SU-DHL-6 (cell line): ENCODE data around the gene NECAB2.

ENCODE experiments used
- H2AFZ ChIP-seq: fragments of 200-600 bp; sonication (generic); 2 replicates; pipeline ENCODE4 v1.6.1; 2014; ENCODE audit warnings: low read depth, mild to moderate bottlenecking, moderate library complexity, mixed read lengths, antibody characterized with exemption, low read length; ENCODE audit not compliant: severe bottlenecking
- H3F3A ChIP-seq: fragments of 200-600 bp; shearing (Covaris generic); 2 replicates; pipeline ENCODE4 v1.6.0; 2016; ENCODE audit warnings: antibody characterized with exemption, mild to moderate bottlenecking; ENCODE audit not compliant: insufficient read depth
- H3K27ac ChIP-seq: fragments of 200-600 bp; sonication (generic); 2 replicates; pipeline ENCODE4 v1.5.1; 2016; ENCODE audit warnings: low read depth, mild to moderate bottlenecking, low read length, moderate library complexity, mixed read lengths
- H3K27me3 ChIP-seq: fragments of 200-600 bp; sonication (generic), shearing (Covaris generic); 2 replicates; pipeline ENCODE4 v1.6.0; 2014; ENCODE audit warnings: mild to moderate bottlenecking, low read length
- H3K36me3 ChIP-seq: fragments of 200-600 bp; sonication (generic); 2 replicates; pipeline ENCODE4 v1.6.1; 2014; ENCODE audit warnings: mild to moderate bottlenecking, low read length, mixed read lengths
- H3K4me2 ChIP-seq: fragments of 300-600, 200-600 bp; shearing (Covaris generic), sonication (generic); 2 replicates; pipeline ENCODE4 v1.6.0; 2014; ENCODE audit warnings: low read length, low read depth, mild to moderate bottlenecking; ENCODE audit not compliant: poor library complexity, severe bottlenecking
- H3K4me3 ChIP-seq: fragments of 200-600 bp; sonication (generic); 2 replicates; pipeline ENCODE4 v1.5.1; 2014; ENCODE audit warnings: antibody characterized with exemption, low read length, mild to moderate bottlenecking, mixed read lengths; ENCODE audit not compliant: insufficient read depth, poor library complexity, severe bottlenecking
- H3K79me2 ChIP-seq: fragments of 200-600 bp; sonication (generic); 2 replicates; pipeline ENCODE4 v1.6.1; 2014; ENCODE audit warnings: mild to moderate bottlenecking, low read length, moderate library complexity; ENCODE audit not compliant: insufficient read depth
- H3K9ac ChIP-seq: fragments of 200-600 bp; sonication (generic); 2 replicates; pipeline ENCODE4 v1.7.0; 2014; ENCODE audit warnings: mild to moderate bottlenecking, low read length
- H3K9me2 ChIP-seq: fragments of 200-600 bp; sonication (generic); replicated peaks from 2 replicates; pipeline ENCODE4 v1.6.1; 2014; ENCODE audit warnings: low read length; ENCODE audit not compliant: insufficient read depth
- H3K9me3 ChIP-seq: fragments of 200-600 bp; sonication (generic); 2 replicates; pipeline ENCODE4 v1.6.1; 2014; ENCODE audit warnings: low read length, mixed read lengths; ENCODE audit not compliant: insufficient read depth
- H4K20me1 ChIP-seq: fragments of 200-600 bp; sonication (generic); 2 replicates; pipeline ENCODE4 v1.6.1; 2014; ENCODE audit warnings: low read depth, mild to moderate bottlenecking, antibody characterized with exemption, low read length, moderate library complexity, mixed read lengths
- CTCF ChIP-seq: fragments of 200-600 bp; sonication (generic); IDR thresholded peaks from one replicate; pipeline ENCODE4 v1.5.1; 2017; ENCODE audit warnings: antibody characterized with exemption, mild to moderate bottlenecking, low read length, moderate library complexity; ENCODE audit not compliant: insufficient read depth, poor library complexity, severe bottlenecking
- EZH2phosphoT487 ChIP-seq: fragments of 200-600 bp; sonication (generic), shearing (Covaris generic); conservative IDR thresholded peaks from 2 replicates; pipeline ENCODE4 v1.6.1; 2018; ENCODE audit warnings: mild to moderate bottlenecking, antibody characterized with exemption, low read length, moderate library complexity, mixed read lengths

The NECAB2 gene

GRCh38 chr16:84047206-84047605 is 79.2 kb downstream of the NECAB2 start:
- Histone ChIP-seq H3K36me3 (no peaks in the 10 kb centered on the region), H3K27me3 (no peaks in the 10 kb centered on the region), H3K27ac (no peak overlapping the region), H3K79me2 (no peaks in the 10 kb centered on the region), H3F3A (no peaks in the 10 kb centered on the region), H4K20me1 (no peaks in the 10 kb centered on the region), H3K9ac (no peak overlapping the region), H3K9me3 (no peaks in the 10 kb centered on the region), H3K4me2 (no peak overlapping the region), H3K4me3 (no peak overlapping the region), H2AFZ (no peak overlapping the region), H3K9me2 (no peaks in the 10 kb centered on the region)
- TF ChIP-seq CTCF (no peak), EZH2phosphoT487 (no peak)

GRCh38 chr16:84047626-84048025 is 79.6 kb downstream of the NECAB2 start:
- no peak overlapping the region for H3K4me2 ChIP-seq
- H3K9me2 ChIP-seq, result no peaks in the 10 kb centered on the region
- no peaks in the 10 kb centered on the region for H3K79me2 ChIP-seq
- H3K4me3 ChIP-seq, result no peak overlapping the region
- no peaks in the 10 kb centered on the region for H4K20me1 ChIP-seq
- no peaks in the 10 kb centered on the region for H3K27me3 ChIP-seq
- H2AFZ ChIP-seq, result no peak overlapping the region
- no peaks in the 10 kb centered on the region for H3K36me3 ChIP-seq
- no peaks in the 10 kb centered on the region for H3K9me3 ChIP-seq
- no peak overlapping the region for H3K9ac ChIP-seq
- no peak overlapping the region for H3K27ac ChIP-seq
- no peaks in the 10 kb centered on the region for H3F3A ChIP-seq
- TF ChIP-seq CTCF (no peak), EZH2phosphoT487 (no peak)

- Histone ChIP-seq H4K20me1 (no peaks in the 10 kb centered on the region), H3K4me2 (no peak overlapping the region), H3K27me3 (no peaks in the 10 kb centered on the region), H3K9me2 (no peaks in the 10 kb centered on the region), H3K79me2 (no peaks in the 10 kb centered on the region), H3K27ac (no peak overlapping the region), H2AFZ (no peak overlapping the region), H3K36me3 (no peaks in the 10 kb centered on the region), H3K9ac (no peak overlapping the region), H3F3A (no peaks in the 10 kb centered on the region), H3K4me3 (no peak overlapping the region), H3K9me3 (no peaks in the 10 kb centered on the region)
- TF ChIP-seq CTCF, result no peak
- no peak for TF ChIP-seq EZH2phosphoT487
Observed at GRCh38 chr16:84048270-84048669, 80.2 kb downstream of the NECAB2 start.
